ENCODE data around the gene NTF3. TPM values are rescaled to one million over a fixed set of nuclear protein-coding genes. Genes with fewer than 3 reads are reported as not detected.

The NTF3 gene
- total RNA-seq, 1 donor from 2014 or later = 1.2 TPM

DNA sequence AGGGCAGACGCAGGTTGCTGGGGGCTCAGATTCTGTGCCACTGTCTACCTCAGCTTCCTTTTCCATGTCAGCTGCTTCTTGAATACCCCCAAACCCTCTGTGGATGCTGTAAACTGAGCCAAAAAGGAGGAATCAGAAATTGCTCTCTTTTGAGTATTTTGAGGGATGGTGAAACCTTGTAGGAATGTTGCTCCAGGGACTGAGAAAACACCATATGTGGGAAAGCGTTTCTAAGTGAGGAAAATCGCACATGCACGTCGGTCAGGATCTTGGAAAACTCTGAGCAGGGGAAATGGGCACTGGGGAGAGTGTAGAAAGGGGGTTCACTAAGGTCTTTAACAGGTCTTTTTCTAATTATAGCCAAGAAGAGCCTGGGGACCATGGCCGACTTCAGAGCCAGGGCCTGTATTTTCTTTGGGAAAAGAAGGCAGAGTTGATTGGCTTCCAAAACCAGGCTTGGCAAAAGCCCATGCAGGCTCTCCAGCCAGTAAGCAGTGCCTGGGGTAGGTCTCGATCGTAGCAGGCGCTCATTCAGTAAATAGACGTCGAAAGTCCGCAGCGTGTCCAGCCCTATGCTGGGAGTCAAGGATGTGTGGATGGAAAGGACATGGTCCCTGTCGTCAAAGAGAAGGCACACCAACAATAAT lies 58.0 kb downstream of the NTF3 start:
- TF ChIP-seq, protein P1, sequence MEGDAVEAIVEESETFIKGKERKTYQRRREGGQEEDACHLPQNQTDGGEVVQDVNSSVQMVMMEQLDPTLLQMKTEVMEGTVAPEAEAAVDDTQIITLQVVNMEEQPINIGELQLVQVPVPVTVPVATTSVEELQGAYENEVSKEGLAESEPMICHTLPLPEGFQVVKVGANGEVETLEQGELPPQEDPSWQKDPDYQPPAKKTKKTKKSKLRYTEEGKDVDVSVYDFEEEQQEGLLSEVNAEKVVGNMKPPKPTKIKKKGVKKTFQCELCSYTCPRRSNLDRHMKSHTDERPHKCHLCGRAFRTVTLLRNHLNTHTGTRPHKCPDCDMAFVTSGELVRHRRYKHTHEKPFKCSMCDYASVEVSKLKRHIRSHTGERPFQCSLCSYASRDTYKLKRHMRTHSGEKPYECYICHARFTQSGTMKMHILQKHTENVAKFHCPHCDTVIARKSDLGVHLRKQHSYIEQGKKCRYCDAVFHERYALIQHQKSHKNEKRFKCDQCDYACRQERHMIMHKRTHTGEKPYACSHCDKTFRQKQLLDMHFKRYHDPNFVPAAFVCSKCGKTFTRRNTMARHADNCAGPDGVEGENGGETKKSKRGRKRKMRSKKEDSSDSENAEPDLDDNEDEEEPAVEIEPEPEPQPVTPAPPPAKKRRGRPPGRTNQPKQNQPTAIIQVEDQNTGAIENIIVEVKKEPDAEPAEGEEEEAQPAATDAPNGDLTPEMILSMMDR (IDR thresholded peaks at IDR 0.05) = no peak
- intact Hi-C loops (cut with DNase I) = no loop called here

GRCh38 chr12:5492562-5492961 lies 60.7 kb downstream of the NTF3 start:
- H3K36me3 ChIP-seq = no peaks in the 10 kb centered on the region
- intact Hi-C loops (cut with DNase I) = no loop called here
- no peak overlapping the region for H3K27ac ChIP-seq
- H3K27me3 ChIP-seq (ENCODE audit: low read depth) = no peaks in the 10 kb centered on the region
- no peaks in the 10 kb centered on the region for H3K9me3 ChIP-seq
- DNase-seq (no peak), ATAC-seq (no peak)
- no peak overlapping the region for H3K4me3 ChIP-seq
- TF ChIP-seq, protein P1 (IDR thresholded peaks at IDR 0.05) = no peak
- no peaks in the 10 kb centered on the region for H3K4me1 ChIP-seq

More for the DNA sequence above, 58.0 kb downstream of the NTF3 start:
- H3K27ac ChIP-seq = no peak overlapping the region
- H3K9me3 ChIP-seq = no peaks in the 10 kb centered on the region
- no peak for DNase-seq
- no peak overlapping the region for H3K4me3 ChIP-seq
- no peaks in the 10 kb centered on the region for H3K4me1 ChIP-seq
- H3K36me3 ChIP-seq = no peaks in the 10 kb centered on the region
- ATAC-seq = no peak
- no peaks in the 10 kb centered on the region for H3K27me3 ChIP-seq (ENCODE audit: low read depth)

DNA sequence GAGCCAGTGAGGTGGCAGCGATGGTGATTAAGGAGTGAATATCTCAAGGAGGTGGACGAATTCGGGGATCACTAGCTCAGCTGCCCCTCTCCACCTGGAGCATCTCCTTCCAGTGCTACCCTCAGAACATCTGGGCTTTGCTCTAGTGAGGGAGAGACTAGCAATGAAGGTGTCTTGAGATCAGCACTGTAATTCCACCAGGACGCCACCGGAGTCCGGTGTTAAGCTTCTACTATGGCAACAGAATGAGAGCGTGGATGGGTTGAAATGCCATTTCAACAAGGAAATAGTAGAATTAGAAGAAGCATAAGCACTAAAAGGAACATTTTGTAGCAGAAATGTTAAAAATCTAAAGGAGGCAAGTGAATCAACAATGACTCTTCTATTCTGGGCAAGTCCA lies 61.1 kb downstream of the NTF3 start:
- no peak for ATAC-seq
- intact Hi-C loops (cut with DNase I) = no loop called here
- TF ChIP-seq, protein P1 (IDR thresholded peaks at IDR 0.05) = no peak
- H3K27me3 ChIP-seq (ENCODE audit: low read depth) = no peaks in the 10 kb centered on the region
- H3K4me3 ChIP-seq = no peak overlapping the region
- H3K9me3 ChIP-seq = no peaks in the 10 kb centered on the region
- no peaks in the 10 kb centered on the region for H3K4me1 ChIP-seq
- no peak for DNase-seq
- H3K27ac ChIP-seq = no peak overlapping the region
- no peaks in the 10 kb centered on the region for H3K36me3 ChIP-seq

GRCh38 chr12:5494343-5494742 lies 62.4 kb downstream of the NTF3 start:
- Histone ChIP-seq H3K9me3 (no peaks in the 10 kb centered on the region), H3K36me3 (no peaks in the 10 kb centered on the region), H3K4me1 (no peaks in the 10 kb centered on the region), H3K4me3 (no peak overlapping the region), H3K27ac (no peak overlapping the region), H3K27me3 (ENCODE audit: low read depth) (no peaks in the 10 kb centered on the region)
- intact Hi-C loops (cut with DNase I) = no loop called here
- TF ChIP-seq, protein P1 (IDR thresholded peaks at IDR 0.05) = no peak
- DNase-seq (no peak), ATAC-seq (no peak)

- H3K4me1 ChIP-seq = no peaks in the 10 kb centered on the region
- H3K36me3 ChIP-seq = no peaks in the 10 kb centered on the region
- H3K27ac ChIP-seq = no peak overlapping the region
- H3K9me3 ChIP-seq = no peaks in the 10 kb centered on the region
- intact Hi-C loops (cut with DNase I) = no loop called here
- TF ChIP-seq, protein P1 (IDR thresholded peaks at IDR 0.05) = no peak
- ATAC-seq (no peak), DNase-seq (no peak)
- H3K4me3 ChIP-seq = no peak overlapping the region
- no peaks in the 10 kb centered on the region for H3K27me3 ChIP-seq (ENCODE audit: low read depth)
Measured at GRCh38 chr12:5497329-5498053, 65.6 kb downstream of the NTF3 start.
